H1 (cell line): ENCODE data around the gene TMEM14C. TPM values are rescaled to one million over a fixed set of nuclear protein-coding genes. Genes with fewer than 3 reads are reported as not detected.

Source experiments
- CTCF ChIA-PET: fragments of 300-600 bp; sonication (Branson Sonifier 250); formaldehyde crosslinking; loops from one replicate; lab custom pipeline; 2021; ENCODE audit not compliant: partially characterized antibody; lab: Charles Lee
- POLR2A ChIA-PET: fragments of 300-600 bp; sonication (Branson Sonifier 250); formaldehyde crosslinking; loops from one replicate; lab custom pipeline; 2021; ENCODE audit warnings: inconsistent platforms; ENCODE audit not compliant: partially characterized antibody; lab: Charles Lee
- DNase-seq, 2 experiments: peaks; one replicate each; pipeline versions ENCODE4 v3.0.0 to v3.0.0-alpha.2; 2010 to 2022; ENCODE audit warnings: low spot score in 2 of 2, low read depth in 1 of 2, mixed read lengths in 1 of 2
- FAIRE-seq: peaks from 2 replicates; lab custom pipeline; 2011; peaks lifted over from hg19 to GRCh38; lab: Jason Lieb, UNC
- H2AFZ ChIP-seq: 2 replicates; pipeline ENCODE4 v1.8.1; 2012; ENCODE audit warnings: low read length, inconsistent platforms
- H2AK5ac ChIP-seq: 2 replicates; pipeline ENCODE4 v1.6.1; 2013; ENCODE audit warnings: low read depth, low read length
- H2BK120ac ChIP-seq: replicated peaks from 2 replicates; pipeline ENCODE3; 2013; ENCODE audit warnings: low read depth, low read length, inconsistent platforms
- H2BK12ac ChIP-seq: 2 replicates; pipeline ENCODE4 v1.6.1; 2013; ENCODE audit warnings: low read depth, low read length
- H2BK15ac ChIP-seq: 2 replicates; pipeline ENCODE4 v1.6.1; 2013; ENCODE audit warnings: low read length
- H2BK20ac ChIP-seq: 2 replicates; pipeline ENCODE4 v1.6.1; 2013; ENCODE audit warnings: low read length
- H2BK5ac ChIP-seq: 2 replicates; pipeline ENCODE4 v1.6.1; 2013; ENCODE audit warnings: low read depth, low read length
- H3K14ac ChIP-seq: 2 replicates; pipeline ENCODE4 v1.6.1; 2013; ENCODE audit warnings: inconsistent platforms; ENCODE audit not compliant: insufficient read length
- H3K18ac ChIP-seq: 2 replicates; pipeline ENCODE4 v1.6.1; 2013; ENCODE audit warnings: low read length; ENCODE audit errors: extremely low read depth
- H3K23ac ChIP-seq: 2 replicates; pipeline ENCODE4 v1.6.1; 2013; ENCODE audit warnings: inconsistent platforms; ENCODE audit not compliant: insufficient read length
- H3K23me2 ChIP-seq: 2 replicates; pipeline ENCODE4 v1.6.1; 2013; ENCODE audit warnings: low read depth, low read length
- H3K27ac ChIP-seq: 2 replicates; pipeline ENCODE4 v1.6.1; 2011; ENCODE audit warnings: low read depth, low read length, inconsistent platforms
- H3K27me3 ChIP-seq, 4 experiments: replicated peaks in 1 of 4; 1 replicate in 1 of 4; 2 replicates in 3 of 4; pipeline versions ENCODE4 v1.6.1 to v1.8.1; 2011 to 2013; ENCODE audit warnings: low read length in 3 of 4, mild to moderate bottlenecking in 3 of 4, inconsistent platforms in 2 of 4, mixed read lengths in 2 of 4, moderate library complexity in 1 of 4; ENCODE audit not compliant: control insufficient read depth in 3 of 4, insufficient read depth in 3 of 4; ENCODE audit errors: extremely low read depth in 1 of 4
- H3K36me3 ChIP-seq, 4 experiments: 2 replicates each; pipeline versions ENCODE4 v1.6.1 to v1.8.1; 2011 to 2013; ENCODE audit warnings: mild to moderate bottlenecking in 4 of 4, low read length in 3 of 4, moderate library complexity in 2 of 4, control low read depth in 1 of 4, inconsistent platforms in 1 of 4; ENCODE audit not compliant: insufficient read depth in 4 of 4, control insufficient read depth in 2 of 4
- H3K4ac ChIP-seq: replicated peaks from 2 replicates; pipeline ENCODE3; 2013; ENCODE audit warnings: low read length, low read depth, mixed read lengths, inconsistent platforms; ENCODE audit not compliant: insufficient read length
- H3K4me1 ChIP-seq, 4 experiments: replicated peaks in 1 of 4; 1 replicate in 1 of 4; 2 replicates in 3 of 4; pipeline versions ENCODE4 v1.6.1 to v1.8.1; 2011 to 2013; ENCODE audit warnings: low read length in 3 of 4, inconsistent platforms in 2 of 4, mixed read lengths in 1 of 4; ENCODE audit not compliant: insufficient read depth in 4 of 4, control insufficient read depth in 3 of 4
- H3K4me2 ChIP-seq, 2 experiments: 2 replicates each; pipeline versions ENCODE4 v1.6.1 to v1.8.1; 2011 to 2013; ENCODE audit warnings: low read depth in 2 of 2, low read length in 2 of 2, control low read depth in 1 of 2, inconsistent platforms in 1 of 2, mild to moderate bottlenecking in 1 of 2; ENCODE audit not compliant: insufficient read depth in 1 of 2
- H3K4me3 ChIP-seq, 4 experiments: fragments of 200-600, 300-600 bp in 1 of 4; sonication (generic), shearing (Covaris generic), sonication (Bioruptor Twin) in 1 of 4; 2 replicates each; pipeline versions ENCODE4 v1.5.1 to v1.8.1; 2011 to 2016; ENCODE audit warnings: low read length in 4 of 4, low read depth in 3 of 4, control low read depth in 2 of 4, inconsistent platforms in 2 of 4, mild to moderate bottlenecking in 2 of 4, mixed read lengths in 1 of 4, moderate library complexity in 1 of 4; ENCODE audit not compliant: insufficient read depth in 2 of 4; ENCODE audit errors: extremely low read depth in 1 of 4
- H3K56ac ChIP-seq: replicated peaks from 2 replicates; pipeline ENCODE3; 2013; ENCODE audit warnings: low read depth, mild to moderate bottlenecking, mixed read lengths, low read length, inconsistent platforms; ENCODE audit not compliant: insufficient read length
- H3K79me1 ChIP-seq: 2 replicates; pipeline ENCODE4 v1.6.1; 2013; ENCODE audit warnings: low read depth, low read length, control low read depth
- H3K79me2 ChIP-seq, 2 experiments: 2 replicates each; pipeline versions ENCODE4 v1.6.1 to v1.8.1; 2012 to 2013; ENCODE audit warnings: low read length in 2 of 2, mild to moderate bottlenecking in 2 of 2, inconsistent platforms in 1 of 2; ENCODE audit not compliant: insufficient read depth in 2 of 2, control insufficient read depth in 1 of 2
- H3K9ac ChIP-seq, 4 experiments: replicated peaks in 1 of 4; 1 replicate in 1 of 4; 2 replicates in 3 of 4; pipeline versions ENCODE4 v1.6.1 to v1.8.1; 2011 to 2013; ENCODE audit warnings: low read depth in 3 of 4, low read length in 3 of 4, control low read depth in 2 of 4, mild to moderate bottlenecking in 2 of 4, moderate library complexity in 2 of 4, inconsistent platforms in 1 of 4; ENCODE audit errors: extremely low read depth in 1 of 4
- H3K9me3 ChIP-seq, 2 experiments: 2 replicates each; pipeline versions ENCODE4 v1.6.1 to v1.8.1; 2012 to 2013; ENCODE audit warnings: mild to moderate bottlenecking in 2 of 2, moderate library complexity in 2 of 2, control low read depth in 1 of 2, inconsistent platforms in 1 of 2, low read depth in 1 of 2, low read length in 1 of 2, mixed read lengths in 1 of 2; ENCODE audit not compliant: insufficient read depth in 2 of 2
- H4K20me1 ChIP-seq, 2 experiments: replicated peaks in 1 of 2; 2 replicates each; pipeline versions ENCODE3 to v1.8.1; 2011 to 2013; ENCODE audit warnings: inconsistent platforms in 2 of 2, low read length in 2 of 2, mild to moderate bottlenecking in 1 of 2; ENCODE audit not compliant: insufficient read depth in 2 of 2, control insufficient read depth in 1 of 2
- H4K5ac ChIP-seq: 2 replicates; pipeline ENCODE4 v1.6.1; 2013; ENCODE audit warnings: low read length, low read depth, mixed read lengths, inconsistent platforms; ENCODE audit not compliant: insufficient read length
- H4K8ac ChIP-seq: 2 replicates; pipeline ENCODE4 v1.8.0; 2013; ENCODE audit warnings: mild to moderate bottlenecking, moderate library complexity, low read length, inconsistent platforms; ENCODE audit not compliant: insufficient read depth; ENCODE audit errors: extremely low read depth
- H4K91ac ChIP-seq: replicated peaks from 2 replicates; pipeline ENCODE3; 2013; ENCODE audit warnings: low read length, mixed read lengths, inconsistent platforms; ENCODE audit not compliant: insufficient read length
- BCL11A ChIP-seq, 2 experiments: IDR thresholded peaks; one replicate each; pipeline ENCODE4 v1.6.1; 2011; ENCODE audit warnings: low read depth in 2 of 2, low read length in 2 of 2, mild to moderate bottlenecking in 2 of 2
- MAFK ChIP-seq: IDR thresholded peaks from 2 replicates; pipeline ENCODE4 v1.6.1; 2012; ENCODE audit warnings: low read depth, mild to moderate bottlenecking, improper control_type of control experiment, low read length
- SP1 ChIP-seq: IDR thresholded peaks from 2 replicates; pipeline ENCODE4 v1.6.1; 2011; ENCODE audit warnings: low read depth, low read length
- WGBS, 2 experiments: shearing (Covaris generic) in 1 of 2; methylation state at CpG; one replicate each; pipeline versions ENCODE4 v1.1.6 to v1.1.7; 2013 to 2015; ENCODE audit warnings: low lambda C conversion rate in 2 of 2, mixed read lengths in 2 of 2, inconsistent platforms in 1 of 2, low coverage in 1 of 2, missing lambda C conversion rate in 1 of 2; ENCODE audit not compliant: insufficient replicate concordance in 2 of 2, insufficient coverage in 1 of 2, insufficient read length in 1 of 2; ENCODE audit errors: extremely low coverage in 1 of 2, missing lambda C conversion rate in 1 of 2; 5-methylcytosine and 5-hydroxymethylcytosine counted together
- polyA plus RNA-seq, 7 experiments: library from polyadenylated mRNA; depleted of rRNA in 3 of 7; stranded (reverse) in 5 of 7; unstranded in 2 of 7; fragments of >200 nt in 5 of 7; fragments of 200-250 nt in 2 of 7; gene quantifications; 1 replicate in 5 of 7; 2 replicates in 1 of 7; 4 replicates in 1 of 7; pipeline versions ENCODE4 v1.2.1 to v1.2.3, GENCODE V29; 2011 to 2013; ENCODE audit warnings: missing spikeins in 2 of 7, mixed read lengths in 2 of 7
- total RNA-seq: library from RNA; stranded (reverse); fragmentation: NEBNext Ultra II Directional; extraction: Animal tissue kit (Norgen Biotek cat#: 25700); gene quantifications from 2 replicates; pipeline ENCODE4 v1.2.1, GENCODE V29; 2021

The TMEM14C gene
- total and polyA plus RNA-seq, 2 of the 8 experiments (the other 6 are each of a cell fraction or from before 2014, with no cell fraction given), result 116 to 157 TPM

DNA sequence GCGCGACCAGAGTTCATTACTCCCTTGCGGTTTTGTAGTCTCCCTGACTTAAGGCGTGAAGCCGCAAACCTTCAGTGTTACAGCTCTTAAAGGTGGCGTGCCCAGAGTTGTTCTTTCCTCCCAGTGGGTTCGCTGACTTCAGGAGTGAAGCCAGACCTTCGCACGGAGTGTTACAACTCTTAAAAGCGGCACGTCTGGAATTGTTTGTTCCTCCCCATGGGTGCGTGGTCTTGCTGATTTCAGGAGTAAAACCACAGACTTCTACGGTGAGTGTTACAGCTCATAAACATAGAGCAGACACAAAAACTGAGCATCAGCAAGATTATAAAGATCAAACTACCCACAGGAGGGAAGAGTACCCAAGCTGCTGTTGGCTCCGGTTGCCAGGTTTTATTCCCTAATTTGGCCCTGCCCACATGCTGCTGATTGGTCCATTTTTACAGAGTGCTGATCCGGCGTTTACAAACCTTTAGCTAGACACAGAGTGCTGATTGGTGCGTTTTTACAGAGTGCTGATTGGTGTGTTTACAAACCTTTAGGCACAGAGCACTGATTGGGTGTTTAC is 10.4 kb downstream of the TMEM14C start:
- no peaks in the 10 kb centered on the region for H3K79me1 ChIP-seq
- H4K5ac ChIP-seq, result no peak overlapping the region
- ChIA-PET CTCF (interaction anchor here (0.7 to 2.6 kb wide), 5 partner anchors 9 to 28 kb away, joined by 3 to 7 read pairs (median 3); no protein-coding TSS in a partner anchor), POLR2A (interaction anchor here (0.6 to 2.8 kb wide), 7 partner anchors 9 to 24 kb away, joined by 3 to 15 read pairs (median 5); partner anchors contain the start of genes TMEM14B and TMEM14C)
- no peak overlapping the region for H3K27ac ChIP-seq
- no peak overlapping the region for H3K56ac ChIP-seq
- FAIRE-seq (no peak), DNase-seq (peak in 1 of 2 experiments; percentile 35)
- no peak overlapping the region for H2BK15ac ChIP-seq
- H2BK20ac ChIP-seq, result no peak overlapping the region
- no peaks in the 10 kb centered on the region for H3K4me1 ChIP-seq
- H3K27me3 ChIP-seq, result no peaks in the 10 kb centered on the region
- no peaks in the 10 kb centered on the region for H3K9me3 ChIP-seq
- no peak overlapping the region for H3K4ac ChIP-seq
- H2BK12ac ChIP-seq, result no peak overlapping the region
- H4K91ac ChIP-seq, result no peak overlapping the region
- no peak overlapping the region for H3K14ac ChIP-seq
- H2AFZ ChIP-seq, result no peak overlapping the region
- no peak overlapping the region for H2AK5ac ChIP-seq
- no peaks in the 10 kb centered on the region for H3K23me2 ChIP-seq
- H3K9ac ChIP-seq, result no peak overlapping the region
- peaks cover 0 to 1% of the 10 kb centered on the region in 2 experiments for H4K20me1 ChIP-seq
- no peak overlapping the region for H3K18ac ChIP-seq
- no peak overlapping the region for H2BK5ac ChIP-seq
- WGBS, 2 experiments, result 94% methylated on average over 17 of the region's 17 CpGs; no CpG with 5 or more reads in 1 of the 2 experiments
- H2BK120ac ChIP-seq, result no peak overlapping the region
- no peak overlapping the region for H3K23ac ChIP-seq
- H3K4me3 ChIP-seq, result no peak overlapping the region
- H3K36me3 ChIP-seq, result peaks cover 3 to 39% (median 21%) of the 10 kb centered on the region in 4 experiments
- no peaks in the 10 kb centered on the region for H3K79me2 ChIP-seq
- no peak overlapping the region for H4K8ac ChIP-seq
- TF ChIP-seq MAFK, result peak; percentile 78
- no peak for TF ChIP-seq BCL11A (IDR thresholded peaks at IDR 0.05; ENCODE audit: low read depth in 2 of 2, low read length in 2 of 2)
- TF ChIP-seq SP1, result 0 out of 2 replicates have a peak, but pooled peaks have one; percentile 43
- H3K4me2 ChIP-seq, result no peak overlapping the region
